HEK293 (cell line): Measurements from ENCODE around the gene VTI1B.

Experiments
- CTCF ChIA-PET: fragments of 350-600 bp; formaldehyde crosslinking; extraction: SDS; loops from one replicate; lab custom pipeline; 2021; ENCODE audit warnings: antibody characterized with exemption; lab: Yijun Ruan, JAX
- POLR2A ChIA-PET: fragments of 300-600 bp; formaldehyde crosslinking; extraction: SDS; loops from one replicate; lab custom pipeline; 2020; ENCODE audit warnings: antibody characterized with exemption, inconsistent platforms; lab: Yijun Ruan, JAX
- H3K27ac ChIP-seq: fragments of 200-500 bp; sonication (Bioruptor generic); 2 replicates; pipeline ENCODE4 v1.5.1; 2014; ENCODE audit warnings: low read depth, low read length, control low read depth, inconsistent platforms; ENCODE audit errors: extremely low read depth
- H3K36me3 ChIP-seq, 2 experiments: fragments of 200-500 bp in 1 of 2; sonication (Bioruptor generic) in 1 of 2; 1 replicate in 1 of 2; 2 replicates in 1 of 2; pipeline ENCODE4 v1.5.1; 2014 to 2017; ENCODE audit warnings: inconsistent platforms in 2 of 2, low read length in 2 of 2; ENCODE audit not compliant: control insufficient read depth in 2 of 2, insufficient read depth in 1 of 2
- H3K4me1 ChIP-seq: fragments of 200-500 bp; sonication (Bioruptor generic); 2 replicates; pipeline ENCODE4 v1.5.1; 2014; ENCODE audit warnings: mild to moderate bottlenecking, low read length, inconsistent platforms; ENCODE audit not compliant: control insufficient read depth, insufficient read depth
- H3K4me3 ChIP-seq: 2 replicates; pipeline ENCODE4 v1.5.1; 2011; ENCODE audit warnings: low read depth, mild to moderate bottlenecking, control low read depth, low read length, moderate library complexity
- H3K9me3 ChIP-seq: fragments of 200-500 bp; sonication (Bioruptor generic); 2 replicates; pipeline ENCODE4 v1.5.1; 2014; ENCODE audit warnings: low read depth, low read length, inconsistent platforms; ENCODE audit not compliant: control insufficient read depth, insufficient read depth
- HIC1 ChIP-seq: fragments of 450-650 bp; formaldehyde crosslinking; IDR thresholded peaks from 2 replicates; pipeline ENCODE4 v1.5.1; 2016; ENCODE audit warnings: missing biosample characterization, missing genetic modification characterization
- HOXC10 ChIP-seq: sonication (generic); formaldehyde crosslinking; IDR thresholded peaks from 2 replicates; pipeline ENCODE4 v1.8.1; 2023; ENCODE audit warnings: mild to moderate bottlenecking, missing genetic modification reagents
- HOXD13 ChIP-seq: sonication (generic); formaldehyde crosslinking; IDR thresholded peaks from 2 replicates; pipeline ENCODE4 v1.8.0; 2022; ENCODE audit warnings: missing genetic modification reagents, borderline replicate concordance
- IKZF3 ChIP-seq: fragments of 450-650 bp; IDR thresholded peaks from 2 replicates; pipeline ENCODE4 v1.5.0; 2018; ENCODE audit warnings: missing biosample characterization, mild to moderate bottlenecking, missing genetic modification characterization, moderate library complexity
- MEIS1 ChIP-seq: sonication (generic); formaldehyde crosslinking; IDR thresholded peaks from 2 replicates; pipeline ENCODE4 v1.8.1; 2022; ENCODE audit warnings: missing genetic modification reagents, mild to moderate bottlenecking, borderline replicate concordance
- REPIN1 ChIP-seq: fragments of 450-650 bp; formaldehyde crosslinking; IDR thresholded peaks from 2 replicates; pipeline ENCODE4 v1.5.1; 2017; ENCODE audit warnings: missing biosample characterization, missing genetic modification characterization, low read depth
- TRIM28 ChIP-seq: IDR thresholded peaks from 2 replicates; pipeline ENCODE4 v1.6.1; 2011; ENCODE audit warnings: low read length, control low read depth, borderline replicate concordance
- ZBTB17 ChIP-seq: fragments of 450-650 bp; formaldehyde crosslinking; IDR thresholded peaks from 2 replicates; pipeline ENCODE4 v1.5.1; 2016; ENCODE audit warnings: missing biosample characterization, missing genetic modification characterization
- ZBTB44 ChIP-seq: fragments of 450-650 bp; IDR thresholded peaks from 2 replicates; pipeline ENCODE4 v1.5.1; 2018; ENCODE audit warnings: missing biosample characterization, mild to moderate bottlenecking, missing genetic modification characterization
- ZFP37 ChIP-seq: fragments of 450-650 bp; formaldehyde crosslinking; IDR thresholded peaks from 2 replicates; pipeline ENCODE4 v1.5.1; 2016; ENCODE audit warnings: missing biosample characterization, missing genetic modification characterization
- ZNF112 ChIP-seq: fragments of 450-650 bp; formaldehyde crosslinking; IDR thresholded peaks from 2 replicates; pipeline ENCODE4 v1.5.0; 2017; ENCODE audit warnings: missing biosample characterization, missing genetic modification characterization
- ZNF214 ChIP-seq: fragments of 450-650 bp; formaldehyde crosslinking; IDR thresholded peaks from 2 replicates; pipeline ENCODE4 v1.5.1; 2017; ENCODE audit warnings: missing biosample characterization, mild to moderate bottlenecking, missing genetic modification characterization, borderline replicate concordance
- ZNF24 ChIP-seq: fragments of 450-650 bp; formaldehyde crosslinking; IDR thresholded peaks from 2 replicates; pipeline ENCODE4 v1.5.1; 2016; ENCODE audit warnings: missing biosample characterization, missing genetic modification characterization
- ZNF248 ChIP-seq: fragments of 450-650 bp; formaldehyde crosslinking; IDR thresholded peaks from 2 replicates; pipeline ENCODE4 v1.5.1; 2017; ENCODE audit warnings: missing biosample characterization, missing genetic modification characterization
- ZNF274 ChIP-seq, 2 experiments: fragments of 200-500 bp in 1 of 2; fragments of 450-650 bp in 1 of 2; sonication (Bioruptor generic) in 1 of 2; formaldehyde crosslinking in 1 of 2; IDR thresholded peaks; 2 replicates each; pipeline versions ENCODE4 v1.5.1 to v1.6.1; 2014 to 2016; ENCODE audit warnings: borderline replicate concordance in 1 of 2, inconsistent platforms in 1 of 2, low read length in 1 of 2, missing biosample characterization in 1 of 2, missing genetic modification characterization in 1 of 2
- ZNF433 ChIP-seq: fragments of 450-650 bp; formaldehyde crosslinking; IDR thresholded peaks from 2 replicates; pipeline ENCODE4 v1.5.1; 2016; ENCODE audit warnings: missing biosample characterization, missing genetic modification characterization, low read depth
- ZNF514 ChIP-seq: fragments of 450-650 bp; formaldehyde crosslinking; IDR thresholded peaks from 2 replicates; pipeline ENCODE4 v1.5.1; 2016; ENCODE audit warnings: missing biosample characterization, missing genetic modification characterization
- ZNF571 ChIP-seq: fragments of 450-650 bp; formaldehyde crosslinking; IDR thresholded peaks from 2 replicates; pipeline ENCODE4 v1.5.0; 2017; ENCODE audit warnings: missing biosample characterization, missing genetic modification characterization
- ZNF600 ChIP-seq: fragments of 450-650 bp; formaldehyde crosslinking; IDR thresholded peaks from 2 replicates; pipeline ENCODE4 v1.5.1; 2016; ENCODE audit warnings: missing biosample characterization, missing genetic modification characterization
- ZNF621 ChIP-seq: fragments of 450-650 bp; formaldehyde crosslinking; IDR thresholded peaks from 2 replicates; pipeline ENCODE4 v1.5.1; 2017; ENCODE audit warnings: missing biosample characterization, missing genetic modification characterization
- ZNF626 ChIP-seq: fragments of 450-650 bp; sonication (Bioruptor Pico); formaldehyde crosslinking; IDR thresholded peaks from 2 replicates; pipeline ENCODE4 v1.5.1; 2018; ENCODE audit warnings: missing biosample characterization, missing genetic modification characterization, inconsistent platforms
- ZNF654 ChIP-seq: fragments of 450-650 bp; formaldehyde crosslinking; IDR thresholded peaks from 2 replicates; pipeline ENCODE4 v1.5.1; 2016; ENCODE audit warnings: low read depth, missing biosample characterization, missing genetic modification characterization
- ZNF701 ChIP-seq: fragments of 450-650 bp; formaldehyde crosslinking; IDR thresholded peaks from 2 replicates; pipeline ENCODE4 v1.5.1; 2016; ENCODE audit warnings: missing biosample characterization, missing genetic modification characterization
- ZSCAN23 ChIP-seq: fragments of 450-650 bp; formaldehyde crosslinking; IDR thresholded peaks from 2 replicates; pipeline ENCODE4 v1.5.1; 2016; ENCODE audit warnings: missing biosample characterization, missing genetic modification characterization
- ZSCAN5A ChIP-seq: fragments of 450-650 bp; formaldehyde crosslinking; IDR thresholded peaks from 2 replicates; pipeline ENCODE4 v1.5.1; 2016; ENCODE audit warnings: missing biosample characterization, missing genetic modification characterization

VTI1B gene

GRCh38 chr14:67652189-67652588, 22.2 kb downstream of the VTI1B start (continued):
- TF ChIP-seq ZSCAN5A (tag by site-specific recombination) (no peak), TRIM28 (no peak), ZNF248 (tag by site-specific recombination) (no peak), ZNF571 (tag by site-specific recombination) (no peak)

GRCh38 chr14:67650694-67651093, 23.7 kb downstream of the VTI1B start:
- no peaks in the 10 kb centered on the region for H3K4me1 ChIP-seq
- ChIA-PET CTCF (interaction anchor here (0.7 to 1.8 kb wide), 3 partner anchors 32 to 290 kb away, joined by 3 to 7 read pairs (median 3); partner anchors contain the start of gene EIF2S1), POLR2A (no interaction called here)
- no peaks in the 10 kb centered on the region for H3K9me3 ChIP-seq
- peaks cover 47 to 93% of the 10 kb centered on the region in 2 experiments for H3K36me3 ChIP-seq
- TF ChIP-seq ZNF214, result no peak
- no peak for TF ChIP-seq ZNF621 (tag by site-specific recombination)
- H3K27ac ChIP-seq, result no peak overlapping the region
- H3K4me3 ChIP-seq, result no peak overlapping the region

GRCh38 chr14:67650151-67650550, 24.3 kb downstream of the VTI1B start:
- peaks cover 44 to 92% of the 10 kb centered on the region in 2 experiments for H3K36me3 ChIP-seq
- CTCF ChIA-PET, result interaction anchor here (0.9 kb wide), 1 partner anchor 55 kb away, joined by 3 read pairs; no protein-coding TSS in a partner anchor
- H3K27ac ChIP-seq, result no peak overlapping the region
- POLR2A ChIA-PET, result no interaction called here
- no peak overlapping the region for H3K4me3 ChIP-seq
- H3K4me1 ChIP-seq, result no peaks in the 10 kb centered on the region
- TF ChIP-seq ZNF214, result no peak
- TF ChIP-seq ZNF433 (tag by site-specific recombination), result no peak
- no peak for TF ChIP-seq ZBTB17 (tag by site-specific recombination)
- no peak for TF ChIP-seq ZNF626 (tag by site-specific recombination)
- no peak for TF ChIP-seq ZFP37
- TF ChIP-seq ZNF600 (tag by site-specific recombination), result no peak
- no peak for TF ChIP-seq HIC1 (tag by site-specific recombination)
- TF ChIP-seq HOXD13 (CRISPR knock-in tag), result no peak
- TF ChIP-seq REPIN1 (tag by site-specific recombination), result no peak
- TF ChIP-seq ZSCAN23 (tag by site-specific recombination), result no peak
- no peak for TF ChIP-seq ZNF274 (IDR thresholded peaks at IDR 0.05; ENCODE audit: low read length)
- TF ChIP-seq ZNF274 (tag by site-specific recombination; IDR thresholded peaks at IDR 0.05; ENCODE audit: borderline replicate concordance), result no peak
- no peak for TF ChIP-seq ZNF514 (tag by site-specific recombination)
- TF ChIP-seq ZNF654 (tag by site-specific recombination), result no peak
- TF ChIP-seq ZNF24 (tag by site-specific recombination), result no peak
- no peak for TF ChIP-seq ZNF701 (tag by site-specific recombination)
- TF ChIP-seq HOXC10 (CRISPR knock-in tag), result no peak
- no peak for TF ChIP-seq ZNF112 (tag by site-specific recombination)
- no peak for TF ChIP-seq IKZF3 (tag by site-specific recombination)
- no peak for TF ChIP-seq ZBTB44
- no peak for TF ChIP-seq MEIS1 (CRISPR knock-in tag)
- no peaks in the 10 kb centered on the region for H3K9me3 ChIP-seq
